GM12878 (cell line): Measurements from ENCODE around the gene LAMA2.

Experiments
- BCLAF1 ChIP-seq: fragments of 450-650 bp; IDR thresholded peaks from 2 replicates; pipeline ENCODE4 v1.6.1; 2017; ENCODE audit warnings: antibody characterized with exemption, mild to moderate bottlenecking, moderate library complexity
- CTCF ChIP-seq, 3 experiments: IDR thresholded peaks in 2 of 3; conservative IDR thresholded peaks in 1 of 3; 2 replicates each; pipeline ENCODE4 v1.5.1; 2011; ENCODE audit warnings: low read depth in 3 of 3, low read length in 3 of 3, mild to moderate bottlenecking in 3 of 3, control low read depth in 2 of 3, moderate library complexity in 2 of 3, inconsistent platforms in 1 of 3, mixed read lengths in 1 of 3; ENCODE audit not compliant: control insufficient read depth in 2 of 3, insufficient read depth in 1 of 3; ENCODE audit errors: extremely low read depth in 1 of 3

GRCh38 chr6:129253727-129254126 is 370.8 kb downstream of the LAMA2 start:
- TF ChIP-seq CTCF (IDR thresholded peaks at IDR 0.05 in 2 of 3, conservative IDR thresholded peaks at IDR 0.05 in 1 of 3; ENCODE audit: control insufficient read depth in 2 of 3, extremely low read depth in 1 of 3, insufficient read depth in 1 of 3, low read depth in 3 of 3, low read length in 3 of 3) = no peak
- TF ChIP-seq BCLAF1 = no peak
